Measurements from ENCODE around the gene KIRREL1.
"Not testable (repeated sequence)": the region's sequence is repeated elsewhere in the genome, so short reads cannot be mapped to it uniquely, and the experiment has no call there.

KIRREL1 gene

GRCh38 chr1:158128531-158128930 is 135.1 kb downstream of the KIRREL1 start:
- in situ Hi-C loops (cut with MboI; ENCODE audit: low sequenced_read_pairs) = not testable (repeated sequence)

GRCh38 chr1:158131217-158131616 is 137.8 kb downstream of the KIRREL1 start:
- in situ Hi-C loops (cut with MboI; ENCODE audit: low sequenced_read_pairs) = no loop called here

- in situ Hi-C loops (cut with MboI; ENCODE audit: low sequenced_read_pairs) = no loop called here
Measured at GRCh38 chr1:158140764-158141192, 147.3 kb downstream of the KIRREL1 start.

GRCh38 chr1:158145173-158145719 is 151.8 kb downstream of the KIRREL1 start:
- in situ Hi-C loops (cut with MboI; ENCODE audit: low sequenced_read_pairs) = no loop called here

- in situ Hi-C loops (cut with MboI; ENCODE audit: low sequenced_read_pairs) = no loop called here
Measured at GRCh38 chr1:158146165-158146564, 152.7 kb downstream of the KIRREL1 start.

GRCh38 chr1:158146739-158147138 is 153.3 kb downstream of the KIRREL1 start:
- in situ Hi-C loops (cut with MboI; ENCODE audit: low sequenced_read_pairs) = no loop called here

- in situ Hi-C loops (cut with MboI; ENCODE audit: low sequenced_read_pairs) = no loop called here
Measured at GRCh38 chr1:158147401-158147800, 154.0 kb downstream of the KIRREL1 start.

- in situ Hi-C loops (cut with MboI; ENCODE audit: low sequenced_read_pairs) = no loop called here
Measured at GRCh38 chr1:158147869-158148268, 154.4 kb downstream of the KIRREL1 start.

GRCh38 chr1:158148468-158148867 is 155.0 kb downstream of the KIRREL1 start:
- in situ Hi-C loops (cut with MboI; ENCODE audit: low sequenced_read_pairs) = no loop called here

GRCh38 chr1:158149175-158149574 is 155.7 kb downstream of the KIRREL1 start:
- in situ Hi-C loops (cut with MboI; ENCODE audit: low sequenced_read_pairs) = no loop called here
